T-cell (primary cell): ENCODE data around the gene ARID2. TPM values are rescaled to one million over a fixed set of nuclear protein-coding genes. Genes with fewer than 3 reads are reported as not detected.

ENCODE experiments used
- ATAC-seq, 4 experiments: fragments of 200-7000 bp in 3 of 4; fragments of 150-1000 bp in 1 of 4; cut with Tn5 transposase; replicated peaks in 1 of 4; 1 replicate in 3 of 4; 2 replicates in 1 of 4; pipeline ENCODE4 v1.10.0; 2021; ENCODE audit warnings: moderate library complexity in 3 of 4, mild to moderate bottlenecking in 2 of 4, moderate number of reproducible peaks in 1 of 4
- CTCF ChIA-PET, 2 donors: fragments of 300-600 bp; sonication (Branson Sonifier 250); formaldehyde crosslinking; loops; one replicate each; lab custom pipeline; 2022; ENCODE audit warnings: antibody characterized with exemption in 2 of 2; lab: Charles Lee
- POLR2A ChIA-PET, 2 donors: fragments of 300-600 bp; sonication (Branson Sonifier 250); formaldehyde crosslinking; loops; one replicate each; lab custom pipeline; 2022; ENCODE audit warnings: antibody characterized with exemption in 2 of 2; lab: Charles Lee
- DNase-seq, 35 experiments: peaks; one replicate each; pipeline versions ENCODE4 v3.0.0 to v3.0.0-alpha.2; 2013 to 2023
- H3K27ac ChIP-seq: one replicate; pipeline ENCODE4 v1.5.1; 2013; ENCODE audit warnings: low read length
- H3K27me3 ChIP-seq, 2 experiments: replicated peaks in 1 of 2; 1 replicate in 1 of 2; 2 replicates in 1 of 2; pipeline versions ENCODE4 v1.6.1 to v1.7.0; 2013; ENCODE audit warnings: low read length in 1 of 2, mixed read lengths in 1 of 2; ENCODE audit not compliant: control insufficient read depth in 2 of 2, insufficient read depth in 2 of 2; ENCODE audit errors: extremely low read depth in 1 of 2
- H3K36me3 ChIP-seq, 2 donors: 1 replicate in 1 of 2; 2 replicates in 1 of 2; pipeline versions ENCODE4 v1.6.1 to v1.7.0; 2013; ENCODE audit warnings: low read length in 1 of 2; ENCODE audit not compliant: control insufficient read depth in 2 of 2, insufficient read depth in 1 of 2; ENCODE audit errors: extremely low read depth in 1 of 2
- H3K4me1 ChIP-seq, 2 experiments: 1 replicate in 1 of 2; 2 replicates in 1 of 2; pipeline versions ENCODE4 v1.6.1 to v1.7.0; 2013; ENCODE audit warnings: low read length in 2 of 2, mixed read lengths in 1 of 2; ENCODE audit not compliant: insufficient read depth in 2 of 2, control insufficient read depth in 1 of 2; ENCODE audit errors: extremely low read depth in 1 of 2
- H3K4me3 ChIP-seq, 2 donors: 1 replicate in 1 of 2; 2 replicates in 1 of 2; pipeline versions ENCODE4 v1.5.1 to v1.7.0; 2013; ENCODE audit warnings: mild to moderate bottlenecking in 2 of 2, low read length in 1 of 2, moderate library complexity in 1 of 2; ENCODE audit not compliant: control insufficient read depth in 1 of 2; ENCODE audit errors: extremely low read depth in 1 of 2
- H3K9me3 ChIP-seq: 2 replicates; pipeline ENCODE4 v1.7.0; 2013
- H3K27ac Mint-ChIP-seq, 2 donors: one replicate each; pipeline ENCODE4 v1.8.0; 2020 to 2021; ENCODE audit warnings: mild to moderate bottlenecking in 2 of 2, mixed read lengths in 2 of 2
- H3K27me3 Mint-ChIP-seq, 2 donors: one replicate each; pipeline ENCODE4 v1.8.0; 2021 to 2022; ENCODE audit warnings: mixed read lengths in 2 of 2
- H3K36me3 Mint-ChIP-seq: one replicate; pipeline ENCODE4 v1.8.0; 2021; ENCODE audit warnings: mixed read lengths
- H3K4me1 Mint-ChIP-seq, 3 donors: one replicate each; pipeline ENCODE4 v1.8.0; 2020 to 2022; ENCODE audit warnings: mixed read lengths in 3 of 3, mild to moderate bottlenecking in 1 of 3
- H3K4me3 Mint-ChIP-seq, 3 donors: one replicate each; pipeline ENCODE4 v1.8.0; 2020 to 2022; ENCODE audit warnings: mild to moderate bottlenecking in 3 of 3, mixed read lengths in 3 of 3, moderate library complexity in 3 of 3
- H3K9me3 Mint-ChIP-seq, 3 donors: one replicate each; pipeline ENCODE4 v1.8.0; 2020 to 2022; ENCODE audit warnings: mixed read lengths in 3 of 3
- WGBS: methylation state at CpG from one replicate; pipeline ENCODE4 v1.1.5; 2013; ENCODE audit warnings: missing lambda C conversion rate; ENCODE audit not compliant: insufficient coverage; 5-methylcytosine and 5-hydroxymethylcytosine counted together
- total RNA-seq, 35 experiments: library from RNA in 6 of 35; stranded (reverse) in 6 of 35; fragments of 120-200 nt in 1 of 35; gene quantifications; one replicate each; pipeline versions ENCODE4 v1.2.1 to v1.2.4 and lab custom pipeline; 2013 to 2026

Gene ARID2
- total RNA-seq, 5 donors from 2014 or later (not counting 1 experiment from before 2014, with no cell fraction given), result 40.2 to 67.6 (median 43.7) TPM

GRCh38 chr12:45834809-45835208 lies 105.3 kb downstream of the ARID2 start:
- no peaks in the 10 kb centered on the region for H3K27me3 ChIP-seq
- Mint-ChIP-seq H3K4me1 (peaks cover 0 to 8% (median 8%) of the 10 kb centered on the region in 3 donors), H3K9me3 (peaks cover 0 to 6% (median 3%) of the 10 kb centered on the region in 3 donors), H3K27ac (peak overlapping the region in 1 of 2 donors; percentile 16), H3K27me3 (no peaks in the 10 kb centered on the region), H3K36me3 (peaks cover 54% of the 10 kb centered on the region), H3K4me3 (no peak overlapping the region)
- H3K4me1 ChIP-seq, result no peaks in the 10 kb centered on the region
- H3K9me3 ChIP-seq, result no peaks in the 10 kb centered on the region
- H3K4me3 ChIP-seq, result no peak overlapping the region
- ChIA-PET POLR2A (interaction anchor here in 1 of 2 donors (1.7 kb wide), 1 partner anchor 75 kb away, joined by 4 read pairs; no protein-coding TSS in a partner anchor), CTCF (no interaction called here)
- H3K36me3 ChIP-seq, result peaks cover 0 to 34% of the 10 kb centered on the region in 2 donors
- no peak overlapping the region for H3K27ac ChIP-seq
- no CpG with 5 or more reads among the region's 1 CpG for WGBS
- ATAC-seq (no peak), DNase-seq (no peak)

GRCh38 chr12:45839917-45840316 lies 110.4 kb downstream of the ARID2 start:
- H3K27ac ChIP-seq, result no peak overlapping the region
- DNase-seq, result no peak
- H3K36me3 Mint-ChIP-seq, result peaks cover 39% of the 10 kb centered on the region
- H3K4me3 ChIP-seq, result no peak overlapping the region
- peaks cover 4 to 45% of the 10 kb centered on the region in 2 donors for H3K36me3 ChIP-seq
- no peak for ATAC-seq
- ChIA-PET CTCF (no interaction called here), POLR2A (interaction anchor here in 1 of 2 donors (1.1 kb wide), 1 partner anchor 113 kb away, joined by 3 read pairs; no protein-coding TSS in a partner anchor)
- H3K9me3 Mint-ChIP-seq, result no peaks in the 10 kb centered on the region
- no peak overlapping the region for H3K27ac Mint-ChIP-seq
- WGBS, result no CpG with 5 or more reads among the region's 1 CpG
- H3K4me1 ChIP-seq, result no peaks in the 10 kb centered on the region
- H3K27me3 Mint-ChIP-seq, result no peaks in the 10 kb centered on the region
- no peaks in the 10 kb centered on the region for H3K27me3 ChIP-seq
- H3K9me3 ChIP-seq, result no peaks in the 10 kb centered on the region
- H3K4me3 Mint-ChIP-seq, result no peak overlapping the region
- H3K4me1 Mint-ChIP-seq, result no peaks in the 10 kb centered on the region

- no peaks in the 10 kb centered on the region for H3K4me1 ChIP-seq
- H3K27me3 ChIP-seq, result no peaks in the 10 kb centered on the region
- no CpG with 5 or more reads among the region's 3 CpGs for WGBS
- no peak for DNase-seq
- H3K4me3 Mint-ChIP-seq, result no peak overlapping the region
- no peak overlapping the region for H3K4me3 ChIP-seq
- ChIA-PET POLR2A (no interaction called here), CTCF (no interaction called here)
- peaks cover 0 to 10% (median 4%) of the 10 kb centered on the region in 3 donors for H3K4me1 Mint-ChIP-seq
- peaks cover 61% of the 10 kb centered on the region for H3K36me3 Mint-ChIP-seq
- no peaks in the 10 kb centered on the region for H3K9me3 Mint-ChIP-seq
- no peak overlapping the region for H3K27ac ChIP-seq
- H3K27me3 Mint-ChIP-seq, result no peaks in the 10 kb centered on the region
- no peak for ATAC-seq
- H3K27ac Mint-ChIP-seq, result no peak overlapping the region
- no peaks in the 10 kb centered on the region for H3K9me3 ChIP-seq
- peaks cover 8 to 48% of the 10 kb centered on the region in 2 donors for H3K36me3 ChIP-seq
Observed at GRCh38 chr12:45849289-45849688, 119.8 kb downstream of the ARID2 start.

- Mint-ChIP-seq H3K27ac (no peak overlapping the region), H3K36me3 (peaks cover 62% of the 10 kb centered on the region), H3K9me3 (no peaks in the 10 kb centered on the region), H3K4me3 (no peak overlapping the region), H3K4me1 (peaks cover 2 to 10% (median 4%) of the 10 kb centered on the region in 3 donors), H3K27me3 (no peaks in the 10 kb centered on the region)
- Histone ChIP-seq H3K27ac (no peak overlapping the region), H3K27me3 (no peaks in the 10 kb centered on the region), H3K4me1 (no peaks in the 10 kb centered on the region), H3K9me3 (no peaks in the 10 kb centered on the region), H3K36me3 (peaks cover 8 to 46% of the 10 kb centered on the region in 2 donors), H3K4me3 (no peak overlapping the region)
- ChIA-PET CTCF (interaction anchor here (0.5 to 0.6 kb wide), 2 partner anchors 42 to 156 kb away, joined by 3 read pairs; no protein-coding TSS in a partner anchor), POLR2A (no interaction called here)
- DNase-seq, result no peak
- no peak for ATAC-seq
Observed at GRCh38 chr12:45850302-45850701, 120.8 kb downstream of the ARID2 start.

- H3K4me3 Mint-ChIP-seq, result no peak overlapping the region
- 95% methylated on average over 4 of the region's 7 CpGs for WGBS
- no peaks in the 10 kb centered on the region for H3K9me3 ChIP-seq
- no peaks in the 10 kb centered on the region for H3K9me3 Mint-ChIP-seq
- DNase-seq (no peak), ATAC-seq (no peak)
- no peaks in the 10 kb centered on the region for H3K27me3 Mint-ChIP-seq
- H3K4me1 Mint-ChIP-seq, result peaks cover 2 to 10% (median 4%) of the 10 kb centered on the region in 3 donors
- CTCF ChIA-PET, result no interaction called here
- POLR2A ChIA-PET, result no interaction called here
- H3K36me3 ChIP-seq, result peaks cover 8 to 42% of the 10 kb centered on the region in 2 donors
- H3K27ac ChIP-seq, result no peak overlapping the region
- H3K4me1 ChIP-seq, result no peaks in the 10 kb centered on the region
- H3K27me3 ChIP-seq, result no peaks in the 10 kb centered on the region
- peaks cover 56% of the 10 kb centered on the region for H3K36me3 Mint-ChIP-seq
- no peak overlapping the region for H3K4me3 ChIP-seq
- no peak overlapping the region for H3K27ac Mint-ChIP-seq
Observed at GRCh38 chr12:45852508-45852907, 123.0 kb downstream of the ARID2 start.

GRCh38 chr12:45853550-45853949 lies 124.0 kb downstream of the ARID2 start:
- CTCF ChIA-PET, result no interaction called here
- H3K4me1 ChIP-seq, result no peaks in the 10 kb centered on the region
- POLR2A ChIA-PET, result no interaction called here
- Mint-ChIP-seq H3K27me3 (no peaks in the 10 kb centered on the region), H3K4me1 (peaks cover 2 to 10% (median 4%) of the 10 kb centered on the region in 3 donors), H3K27ac (no peak overlapping the region), H3K36me3 (peaks cover 59% of the 10 kb centered on the region), H3K4me3 (no peak overlapping the region), H3K9me3 (no peaks in the 10 kb centered on the region)
- peaks cover 8 to 39% of the 10 kb centered on the region in 2 donors for H3K36me3 ChIP-seq
- no peaks in the 10 kb centered on the region for H3K9me3 ChIP-seq
- DNase-seq, result no peak
- WGBS, result 100% methylated on average over 1 of the region's 3 CpGs
- no peak overlapping the region for H3K4me3 ChIP-seq
- no peaks in the 10 kb centered on the region for H3K27me3 ChIP-seq
- ATAC-seq, result no peak
- no peak overlapping the region for H3K27ac ChIP-seq
